ACC112 (cell line): ENCODE measurements around the gene INSYN1.
"Not testable (repeated sequence)": the region's sequence is repeated elsewhere in the genome, so short reads cannot be mapped to it uniquely, and the experiment has no call there.

ENCODE experiments used
- H2AFZ ChIP-seq: fragments of 200-600 bp; sonication (generic); one replicate; pipeline ENCODE4 v1.6.0; 2017; ENCODE audit warnings: antibody characterized with exemption, low read length; ENCODE audit not compliant: unreplicated experiment
- H3K27ac ChIP-seq: fragments of 200-600 bp; sonication (generic); 2 replicates; pipeline ENCODE4 v1.5.1; 2014; ENCODE audit warnings: low read depth, mild to moderate bottlenecking, antibody characterized with exemption, low read length, moderate library complexity
- H3K27me3 ChIP-seq: fragments of 200-600 bp; sonication (generic); 2 replicates; pipeline ENCODE4 v1.6.1; 2014; ENCODE audit warnings: mild to moderate bottlenecking, antibody characterized with exemption, low read length, moderate library complexity, mixed read lengths; ENCODE audit not compliant: insufficient read depth
- H3K36me3 ChIP-seq: fragments of 200-600 bp; sonication (generic); 2 replicates; pipeline ENCODE4 v1.6.1; 2016; ENCODE audit warnings: mild to moderate bottlenecking, antibody characterized with exemption, low read length, moderate library complexity, mixed read lengths; ENCODE audit not compliant: insufficient read depth
- H3K4me1 ChIP-seq: fragments of 200-600 bp; sonication (generic); one replicate; pipeline ENCODE4 v1.6.1; 2016; ENCODE audit warnings: low read length, mixed read lengths; ENCODE audit not compliant: insufficient read depth, unreplicated experiment, control insufficient read depth
- H3K4me3 ChIP-seq: fragments of 200-600 bp; sonication (generic); 2 replicates; pipeline ENCODE4 v1.5.1; 2014; ENCODE audit warnings: mild to moderate bottlenecking, low read depth, low read length
- H3K79me2 ChIP-seq: fragments of 200-600 bp; sonication (generic); one replicate; pipeline ENCODE4 v1.6.0; 2016; ENCODE audit warnings: low read length; ENCODE audit not compliant: control insufficient read depth, unreplicated experiment, insufficient read depth

INSYN1 gene

DNA sequence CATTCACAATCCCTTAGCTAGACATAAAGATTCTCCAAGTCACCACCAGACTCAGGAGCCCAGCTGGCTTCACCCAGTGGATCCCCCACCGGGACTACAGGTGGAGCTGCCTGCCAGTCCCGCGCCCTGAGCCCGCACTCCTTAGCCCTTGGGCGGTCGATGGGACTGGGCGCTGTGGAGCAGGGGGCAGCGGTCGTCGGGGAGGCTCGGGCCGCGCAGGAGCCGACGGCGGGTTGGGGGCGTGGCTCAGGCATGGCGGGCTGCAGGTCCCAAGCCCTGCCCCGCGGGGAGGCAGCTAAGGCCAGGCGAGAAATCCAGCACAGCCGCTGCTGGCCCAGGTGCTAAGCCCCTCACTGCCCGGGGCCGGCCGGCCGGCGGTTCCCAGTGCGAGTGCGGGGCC lies 21.1 kb downstream of the INSYN1 start:
- not testable (repeated sequence) for H2AFZ ChIP-seq, H3K79me2 ChIP-seq, H3K4me3 ChIP-seq, H3K4me1 ChIP-seq, H3K36me3 ChIP-seq, H3K27ac ChIP-seq
- peaks cover 15% of the 10 kb centered on the region for H3K27me3 ChIP-seq

DNA sequence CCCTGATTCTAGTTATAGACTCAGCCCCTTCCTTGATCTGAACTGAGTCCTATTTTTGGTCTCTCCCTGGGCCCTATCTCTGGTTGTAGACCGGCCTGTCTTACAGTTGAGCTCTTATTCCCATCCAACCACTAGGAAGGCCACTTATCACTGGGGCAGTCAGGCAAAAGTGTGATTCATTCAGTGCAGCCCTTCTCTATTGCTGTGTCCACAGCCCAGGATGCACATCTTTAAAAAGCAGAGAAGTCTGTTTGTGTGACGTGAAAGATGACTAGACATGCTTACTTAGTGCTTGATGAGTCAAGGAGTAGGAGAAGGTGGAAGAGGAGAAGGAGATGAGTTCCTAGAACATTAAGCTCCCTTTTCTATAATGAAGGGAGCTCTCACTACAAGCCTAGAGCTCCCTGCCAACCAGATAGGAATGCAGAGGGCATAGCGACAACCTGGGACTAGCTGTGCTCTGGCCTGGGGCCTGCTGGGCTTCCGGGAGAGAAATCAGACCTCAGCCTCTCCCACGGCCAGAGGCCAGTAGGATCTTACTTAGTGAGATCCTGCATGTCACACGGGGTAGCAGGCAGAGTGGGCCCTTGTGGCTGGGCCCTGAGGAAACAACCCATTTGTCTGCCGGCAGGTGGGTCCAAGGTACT lies 25.7 kb downstream of the INSYN1 start:
- H3K79me2 ChIP-seq = no peaks in the 10 kb centered on the region
- no peaks in the 10 kb centered on the region for H3K27me3 ChIP-seq
- H3K4me1 ChIP-seq = no peaks in the 10 kb centered on the region
- no peak overlapping the region for H2AFZ ChIP-seq
- H3K4me3 ChIP-seq = no peak overlapping the region
- H3K27ac ChIP-seq = no peak overlapping the region
- H3K36me3 ChIP-seq = no peaks in the 10 kb centered on the region

DNA sequence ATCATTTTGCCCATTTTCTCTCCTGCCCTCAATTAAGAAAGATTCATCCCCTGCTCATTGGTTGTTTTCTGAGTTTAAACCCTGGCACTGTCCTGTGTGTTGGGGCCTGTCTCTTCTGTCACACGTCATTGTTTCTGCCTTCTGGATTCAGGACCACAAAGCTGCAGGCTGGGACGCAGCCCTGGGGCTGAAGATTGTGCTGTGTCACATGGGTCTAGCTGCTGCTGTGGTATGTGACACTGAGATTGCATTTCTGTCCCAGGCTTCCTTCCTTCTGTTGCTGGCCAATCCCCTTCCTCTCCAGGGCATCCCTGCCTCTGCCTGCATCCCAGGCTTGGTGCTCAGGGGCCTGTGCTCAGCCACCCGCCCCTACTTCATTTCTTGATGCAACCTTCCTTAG lies 28.9 kb downstream of the INSYN1 start:
- H3K36me3 ChIP-seq = no peaks in the 10 kb centered on the region
- no peaks in the 10 kb centered on the region for H3K79me2 ChIP-seq
- H2AFZ ChIP-seq = no peak overlapping the region
- no peaks in the 10 kb centered on the region for H3K4me1 ChIP-seq
- H3K27me3 ChIP-seq = no peaks in the 10 kb centered on the region
- no peak overlapping the region for H3K4me3 ChIP-seq
- H3K27ac ChIP-seq = no peak overlapping the region

DNA sequence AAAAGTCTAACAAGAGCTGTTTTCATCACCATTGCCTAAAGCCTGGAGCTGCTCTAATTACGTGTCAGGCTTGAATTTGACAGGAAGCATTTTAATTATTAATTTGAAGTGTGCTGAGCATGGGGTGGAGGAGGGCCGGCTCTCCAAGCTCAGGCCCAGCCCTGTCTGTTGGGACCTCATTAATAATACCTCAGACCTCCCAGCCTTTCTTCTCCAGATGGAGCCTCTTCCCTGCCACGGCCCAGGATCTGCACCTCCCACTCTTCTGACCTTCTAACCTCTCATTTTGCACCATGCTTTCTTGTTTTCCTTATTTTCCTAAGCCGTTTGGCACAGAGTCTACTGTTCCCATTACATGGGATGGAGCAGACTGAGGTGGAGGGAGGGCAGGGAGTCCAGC lies 30.0 kb downstream of the INSYN1 start:
- Histone ChIP-seq H3K79me2 (no peaks in the 10 kb centered on the region), H3K27ac (no peak overlapping the region), H3K36me3 (no peaks in the 10 kb centered on the region), H3K4me1 (no peaks in the 10 kb centered on the region), H3K27me3 (no peaks in the 10 kb centered on the region), H3K4me3 (no peak overlapping the region), H2AFZ (no peak overlapping the region)

DNA sequence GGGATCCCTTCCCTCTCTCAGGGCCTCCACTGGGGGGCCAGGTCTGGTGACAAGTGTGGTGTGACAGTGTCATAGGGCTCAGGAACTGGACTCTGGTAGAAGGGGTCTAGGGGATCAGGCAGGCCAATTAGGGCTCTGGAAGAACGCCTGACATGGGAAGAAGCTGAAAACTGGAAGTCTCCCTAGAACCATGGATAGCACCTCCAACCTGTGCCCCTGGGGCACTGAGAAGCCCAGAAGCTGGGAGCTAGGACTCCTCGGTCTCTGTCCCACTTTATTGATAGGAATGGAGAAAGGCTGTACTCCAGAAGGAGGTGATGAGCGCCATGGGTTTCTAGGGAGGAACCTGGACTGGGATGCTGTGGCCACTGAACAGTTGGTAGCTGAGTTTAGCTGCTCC lies 30.7 kb downstream of the INSYN1 start:
- Histone ChIP-seq H3K27ac (no peak overlapping the region), H3K79me2 (no peaks in the 10 kb centered on the region), H3K4me1 (no peaks in the 10 kb centered on the region), H3K27me3 (no peaks in the 10 kb centered on the region), H3K4me3 (no peak overlapping the region), H2AFZ (no peak overlapping the region), H3K36me3 (no peaks in the 10 kb centered on the region)

DNA sequence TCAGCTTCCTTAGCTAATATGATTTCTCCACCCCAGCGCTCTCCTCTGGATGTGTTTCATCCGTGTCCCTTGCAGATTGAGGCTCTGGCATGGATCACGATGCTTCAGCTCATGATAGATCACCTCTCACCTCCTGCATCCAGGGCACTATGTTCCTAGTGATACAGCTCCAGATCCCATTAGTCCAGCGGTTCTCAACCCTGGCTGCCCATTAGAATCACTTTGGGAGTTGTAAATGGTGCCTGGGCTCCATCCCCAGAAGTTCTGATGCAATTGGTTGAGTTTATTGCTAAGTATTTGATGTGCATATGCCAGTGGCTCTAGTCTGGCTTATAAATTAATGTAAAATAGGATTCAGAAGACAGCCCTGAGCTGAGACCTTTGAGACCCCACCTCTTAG lies 34.5 kb downstream of the INSYN1 start:
- H3K79me2 ChIP-seq = no peaks in the 10 kb centered on the region
- no peaks in the 10 kb centered on the region for H3K27me3 ChIP-seq
- H2AFZ ChIP-seq = no peak overlapping the region
- no peaks in the 10 kb centered on the region for H3K4me1 ChIP-seq
- H3K4me3 ChIP-seq = no peak overlapping the region
- H3K36me3 ChIP-seq = no peaks in the 10 kb centered on the region
- H3K27ac ChIP-seq = no peak overlapping the region

DNA sequence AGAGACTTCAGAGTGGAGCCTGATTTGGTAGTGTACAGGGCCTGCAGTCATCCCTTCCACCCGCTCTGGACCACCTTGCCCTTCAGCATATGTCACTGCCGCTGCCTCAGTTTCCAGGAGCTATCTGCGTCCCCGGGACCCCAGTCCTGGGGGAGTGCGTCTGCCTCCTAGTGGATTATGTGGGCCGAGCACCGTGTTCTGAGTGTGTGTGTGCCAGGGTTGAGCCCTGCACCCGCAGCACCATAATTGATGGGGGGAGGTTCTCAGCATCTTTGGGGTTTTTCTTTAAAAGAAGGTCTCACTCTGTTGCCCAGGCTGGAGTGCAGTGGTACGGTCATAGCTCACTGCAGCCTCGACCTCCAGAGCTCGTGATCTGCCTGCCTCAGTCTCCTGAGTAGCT lies 35.3 kb downstream of the INSYN1 start:
- Histone ChIP-seq H3K36me3 (no peaks in the 10 kb centered on the region), H2AFZ (no peak overlapping the region), H3K4me3 (no peak overlapping the region), H3K4me1 (no peaks in the 10 kb centered on the region), H3K27ac (no peak overlapping the region), H3K79me2 (no peaks in the 10 kb centered on the region), H3K27me3 (no peaks in the 10 kb centered on the region)

DNA sequence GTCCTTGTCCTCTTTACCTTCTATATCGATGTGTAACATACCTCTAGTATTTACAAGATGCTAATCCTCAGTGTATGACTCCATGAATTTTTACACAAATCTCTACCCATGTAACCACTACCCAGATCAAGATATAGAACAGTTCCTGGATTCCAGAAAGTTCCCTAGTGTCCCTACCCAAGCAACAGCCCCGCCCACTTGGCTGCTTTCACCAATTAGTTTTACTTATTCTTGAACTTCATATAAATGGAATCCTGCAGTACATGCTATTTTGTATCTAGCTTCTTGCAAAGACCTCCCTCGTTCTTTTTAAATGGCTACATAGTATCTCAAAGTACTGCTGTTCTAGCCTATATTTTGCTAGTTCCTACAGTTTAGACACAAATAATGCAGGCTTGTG lies 35.9 kb downstream of the INSYN1 start:
- Histone ChIP-seq H3K4me1 (no peaks in the 10 kb centered on the region), H3K79me2 (no peaks in the 10 kb centered on the region), H2AFZ (no peak overlapping the region), H3K27me3 (no peaks in the 10 kb centered on the region), H3K36me3 (no peaks in the 10 kb centered on the region), H3K27ac (no peak overlapping the region), H3K4me3 (no peak overlapping the region)

DNA sequence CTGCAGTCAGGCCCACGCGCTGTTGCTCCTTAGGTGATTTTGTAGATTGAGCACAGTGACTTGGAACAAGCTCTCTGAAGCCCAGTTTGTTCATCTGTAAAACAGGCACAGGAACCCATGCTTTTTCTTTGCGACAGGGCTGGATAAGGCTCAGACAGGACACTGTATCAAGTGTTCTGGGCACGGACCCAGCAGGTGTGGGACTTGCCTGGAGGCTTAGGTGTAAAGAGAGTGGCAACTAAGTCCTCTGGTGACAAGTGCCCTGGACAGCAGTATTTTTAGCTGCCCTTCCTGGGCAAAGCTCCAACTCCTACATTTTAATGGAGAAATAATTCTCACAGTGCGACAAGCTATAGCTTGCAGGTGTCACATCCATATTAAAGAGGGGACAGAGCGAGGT lies 36.7 kb downstream of the INSYN1 start:
- Histone ChIP-seq H3K79me2 (no peaks in the 10 kb centered on the region), H3K4me3 (no peak overlapping the region), H3K27ac (no peak overlapping the region), H3K36me3 (no peaks in the 10 kb centered on the region), H2AFZ (no peak overlapping the region), H3K27me3 (no peaks in the 10 kb centered on the region), H3K4me1 (no peaks in the 10 kb centered on the region)

DNA sequence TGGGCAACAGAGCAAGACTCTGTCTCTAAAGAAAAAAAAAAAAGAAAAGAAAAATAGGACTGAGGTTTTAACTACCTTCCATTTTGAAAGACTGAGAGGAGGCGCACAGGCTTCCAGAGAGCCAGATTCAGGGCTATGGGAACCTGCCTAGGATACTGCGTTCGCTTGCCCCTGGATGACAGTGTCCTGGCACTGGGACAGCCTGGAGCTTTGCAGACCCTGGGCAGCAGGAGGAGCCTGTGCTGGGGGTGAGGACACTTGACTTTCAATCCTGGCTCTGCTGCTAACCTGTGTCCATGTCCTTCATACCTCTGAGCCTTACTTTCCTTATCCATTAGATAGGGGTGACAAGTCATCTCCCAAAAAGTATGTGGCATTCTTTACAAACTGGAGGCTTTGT lies 37.7 kb downstream of the INSYN1 start:
- no peak overlapping the region for H3K27ac ChIP-seq

DNA sequence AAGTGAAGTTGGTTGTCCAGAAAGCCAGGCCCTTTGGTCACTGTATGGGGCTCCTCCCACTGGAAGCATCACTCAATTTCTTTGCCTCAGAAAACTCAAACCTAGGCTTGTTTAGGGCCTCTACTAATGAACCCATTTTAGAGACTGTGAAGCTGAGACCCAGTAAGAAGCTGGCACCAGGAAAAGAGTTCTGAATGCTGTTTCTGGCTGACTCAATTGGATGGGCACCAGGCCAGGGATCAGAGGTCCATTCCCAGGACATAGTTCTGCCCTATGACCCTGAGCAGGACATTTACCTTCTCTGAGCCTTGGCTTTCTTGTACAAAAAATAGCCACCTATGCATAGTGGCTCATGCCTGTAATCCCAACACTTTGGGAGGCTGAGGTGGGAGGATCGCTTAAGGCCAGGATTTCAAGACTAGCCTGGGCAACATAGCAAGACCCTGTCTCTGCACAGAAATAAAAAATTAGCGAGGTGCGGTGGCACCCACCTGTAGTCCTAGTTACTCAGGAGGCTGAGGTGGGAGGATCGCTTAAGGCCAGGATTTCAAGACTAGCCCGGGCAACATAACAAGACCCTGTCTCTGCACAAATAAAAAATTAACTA lies 38.4 kb downstream of the INSYN1 start:
- H3K4me1 ChIP-seq = no peaks in the 10 kb centered on the region
- no peak overlapping the region for H3K27ac ChIP-seq
- no peak overlapping the region for H2AFZ ChIP-seq
- no peak overlapping the region for H3K4me3 ChIP-seq
- H3K27me3 ChIP-seq = no peaks in the 10 kb centered on the region
- no peaks in the 10 kb centered on the region; the same call in 1 of the 2 replicates for H3K36me3 ChIP-seq
- no peaks in the 10 kb centered on the region for H3K79me2 ChIP-seq

More for the DNA sequence above, 37.7 kb downstream of the INSYN1 start:
- H3K4me3 ChIP-seq = no peak overlapping the region
- no peak overlapping the region for H2AFZ ChIP-seq
- no peaks in the 10 kb centered on the region; the same call in 1 of the 2 replicates for H3K36me3 ChIP-seq
- H3K27me3 ChIP-seq = no peaks in the 10 kb centered on the region
- H3K79me2 ChIP-seq = no peaks in the 10 kb centered on the region
- H3K4me1 ChIP-seq = no peaks in the 10 kb centered on the region
